Loucy (cell line): ENCODE data around the gene THY1.

Experiments
- CTCF ChIP-seq: fragments of 200-600 bp; sonication (generic); conservative IDR thresholded peaks from 2 replicates; pipeline ENCODE4 v1.5.1; 2014; ENCODE audit warnings: mild to moderate bottlenecking, antibody characterized with exemption, low read length
- EZH2phosphoT487 ChIP-seq: fragments of 200-600 bp; IDR thresholded peaks from 2 replicates; pipeline ENCODE4 v1.6.1; 2018; ENCODE audit warnings: antibody characterized with exemption, mild to moderate bottlenecking, moderate library complexity, borderline replicate concordance

- TF ChIP-seq CTCF: no peak
- TF ChIP-seq EZH2phosphoT487: no peak
These were observed 7.5 kb downstream of the THY1 start for GRCh38 chr11:119415517-119415916.
